T-helper 2 cell treated with Interferon-gamma antibody and Interleukin-4, amounts not matched to agents 100 ng/mL and 5 ng/mL, for 36 hours (primary cell): Measurements from ENCODE around the gene PSMB11. TPM values are rescaled to one million over a fixed set of nuclear protein-coding genes. Genes with fewer than 3 reads are reported as not detected.

Experiments
- intact Hi-C: fragments of 100-400 bp; cut with micrococcal nuclease; formaldehyde crosslinking; loops from one replicate; pipeline ENCODE4 v1.15.1; 2023
- total RNA-seq: library from RNA; stranded (reverse); gene quantifications from 2 replicates; pipeline ENCODE4 v1.2.3, GENCODE V29; 2022

The PSMB11 gene
- total RNA-seq, 1 donor from 2014 or later: not detected

DNA sequence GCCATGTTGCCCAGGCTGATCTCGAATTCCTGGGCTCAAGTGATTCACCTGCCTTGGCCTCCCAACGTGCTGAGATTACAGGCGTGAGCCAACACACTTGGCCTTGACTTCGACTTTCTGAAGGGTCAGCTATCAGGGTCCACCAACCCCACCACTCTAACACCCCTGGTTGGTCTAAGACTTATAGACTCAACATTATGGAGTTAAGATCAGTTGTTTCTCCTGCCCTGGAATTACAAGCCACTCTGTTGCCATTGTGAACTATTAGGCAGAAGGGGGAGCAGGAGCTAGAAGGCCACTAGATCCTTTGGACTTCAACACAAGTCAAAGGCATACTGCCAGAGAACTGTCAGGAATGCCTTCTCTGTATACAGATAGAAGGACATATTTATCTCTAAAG lies 1.9 kb upstream of the PSMB11 start:
- intact Hi-C loops: no loop called here

DNA sequence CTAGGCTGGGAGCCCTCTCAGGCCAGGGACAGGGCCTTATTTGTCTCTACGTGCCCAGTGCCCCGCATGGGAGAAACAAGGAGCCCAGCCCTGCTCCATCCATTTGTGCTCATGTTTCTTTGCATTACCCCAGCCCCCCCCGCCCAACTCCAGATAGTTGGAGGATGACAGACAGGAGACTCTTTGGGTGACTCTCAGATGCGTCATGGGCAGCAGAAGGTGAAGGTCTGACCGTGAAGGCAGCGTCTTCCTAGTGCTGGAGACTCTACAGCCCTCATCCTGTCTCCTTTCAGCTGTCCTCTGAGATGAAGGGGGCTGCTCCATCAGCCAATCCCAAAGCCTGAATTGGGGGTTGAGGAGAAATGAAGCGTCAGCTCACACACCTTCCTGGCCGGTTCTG lies 283 bp upstream of the PSMB11 start:
- intact Hi-C loops: no loop called here

DNA sequence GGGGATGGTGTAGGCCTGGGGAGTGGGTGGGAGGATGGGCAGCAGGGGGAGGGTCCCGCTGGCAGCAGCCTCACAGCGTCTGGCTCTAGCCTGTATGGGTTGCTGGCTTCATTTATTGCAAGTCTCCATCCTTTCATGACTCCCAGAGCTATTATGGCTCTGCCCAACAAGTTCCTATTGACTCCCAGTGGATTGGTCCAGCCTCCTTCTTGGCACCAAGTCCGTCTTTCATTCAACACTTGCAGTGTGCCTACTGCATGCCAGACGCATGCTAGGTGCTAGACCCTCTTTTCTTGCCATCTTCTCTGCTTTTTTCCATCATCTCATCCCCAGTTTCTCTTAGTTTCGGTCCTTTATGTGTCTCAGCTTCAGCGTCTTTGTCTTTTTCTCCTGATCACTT lies 1.1 kb downstream of the PSMB11 start:
- intact Hi-C loops: no loop called here

DNA sequence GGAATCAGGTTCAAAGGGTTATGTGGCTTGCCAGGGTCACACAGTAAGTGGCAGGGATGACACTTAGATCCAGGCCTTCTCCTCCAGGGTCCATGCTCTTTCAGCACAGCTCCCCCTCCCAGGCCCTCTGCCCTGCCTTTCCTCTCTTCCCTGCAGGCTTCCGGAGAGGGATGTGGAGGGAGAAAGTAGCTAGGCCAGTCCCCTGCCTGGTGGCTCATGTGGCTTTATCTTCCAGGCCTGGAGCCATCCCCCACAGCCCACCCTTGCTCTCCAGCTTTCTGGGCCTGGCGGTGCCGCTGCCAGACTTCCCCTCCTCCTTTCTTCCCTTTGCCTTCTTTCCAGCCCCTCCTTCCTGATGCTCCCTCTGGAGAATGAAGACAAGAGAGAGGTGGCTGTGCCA lies 1.7 kb downstream of the PSMB11 start:
- intact Hi-C loops: no loop called here

DNA sequence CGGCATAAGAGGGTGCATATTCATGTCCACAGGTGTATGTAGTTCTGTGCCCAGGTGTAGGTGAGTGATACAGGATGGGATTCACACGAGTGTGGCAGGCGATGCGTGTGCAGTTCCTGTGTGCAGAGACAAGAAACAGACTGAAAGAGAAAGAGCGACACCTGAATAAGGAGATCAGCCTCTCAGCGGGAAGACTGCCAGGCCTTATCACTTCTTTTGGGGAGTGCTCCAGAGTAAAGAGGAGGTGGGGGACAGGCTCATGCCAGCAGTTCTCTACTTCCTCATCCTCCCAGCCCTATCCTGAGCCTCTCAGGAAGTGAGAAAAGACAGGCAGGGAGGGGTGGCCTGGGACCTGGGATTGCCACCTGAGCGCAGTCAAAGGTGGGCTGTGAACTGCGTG lies 2.8 kb downstream of the PSMB11 start:
- intact Hi-C loops: no loop called here

DNA sequence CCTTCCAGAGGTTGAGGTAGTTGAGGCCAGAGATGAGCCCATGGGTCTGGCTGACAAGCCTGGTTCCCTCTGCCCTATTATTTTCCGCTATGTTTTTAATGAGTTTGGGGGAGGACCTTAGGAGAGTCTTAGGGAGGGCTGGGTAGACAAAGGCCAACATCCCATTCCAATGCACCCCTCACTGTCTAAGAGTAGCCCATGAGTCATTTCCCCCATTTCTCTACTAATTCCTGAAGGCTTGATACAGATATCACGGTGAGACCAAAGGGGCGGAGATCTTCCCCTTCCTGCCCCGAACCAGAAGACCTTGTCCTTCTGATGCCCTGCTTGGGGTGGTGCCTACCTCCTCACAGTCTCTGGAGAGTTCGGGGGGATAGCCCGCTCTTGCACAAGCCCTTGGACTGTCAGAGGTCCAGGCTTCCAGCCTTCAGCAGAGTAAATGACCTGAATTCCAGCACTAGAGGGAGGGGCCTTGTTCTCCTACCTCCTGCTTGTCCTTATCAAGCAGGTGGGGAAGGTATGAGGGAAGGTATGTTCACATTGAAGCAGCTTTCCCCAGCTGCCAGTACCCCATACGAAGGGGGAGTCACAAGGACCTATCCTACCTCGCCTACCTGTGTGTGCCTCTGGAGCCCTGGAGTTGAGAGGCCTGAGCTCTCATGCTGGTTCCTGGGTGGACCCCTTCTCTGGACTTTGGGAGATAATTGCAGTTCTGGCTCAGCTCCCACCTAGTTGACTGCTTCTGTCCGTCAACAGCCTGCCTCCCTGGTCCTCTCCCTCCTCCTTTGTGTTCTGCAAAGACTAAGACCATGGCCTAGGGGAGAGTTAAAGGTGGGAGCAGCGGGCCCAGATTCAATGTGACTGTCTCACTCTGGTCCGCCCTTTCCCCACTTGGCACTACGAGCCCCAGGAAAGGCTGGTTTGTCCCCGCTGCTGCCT lies 3.7 kb downstream of the PSMB11 start:
- intact Hi-C loops: no loop called here

DNA sequence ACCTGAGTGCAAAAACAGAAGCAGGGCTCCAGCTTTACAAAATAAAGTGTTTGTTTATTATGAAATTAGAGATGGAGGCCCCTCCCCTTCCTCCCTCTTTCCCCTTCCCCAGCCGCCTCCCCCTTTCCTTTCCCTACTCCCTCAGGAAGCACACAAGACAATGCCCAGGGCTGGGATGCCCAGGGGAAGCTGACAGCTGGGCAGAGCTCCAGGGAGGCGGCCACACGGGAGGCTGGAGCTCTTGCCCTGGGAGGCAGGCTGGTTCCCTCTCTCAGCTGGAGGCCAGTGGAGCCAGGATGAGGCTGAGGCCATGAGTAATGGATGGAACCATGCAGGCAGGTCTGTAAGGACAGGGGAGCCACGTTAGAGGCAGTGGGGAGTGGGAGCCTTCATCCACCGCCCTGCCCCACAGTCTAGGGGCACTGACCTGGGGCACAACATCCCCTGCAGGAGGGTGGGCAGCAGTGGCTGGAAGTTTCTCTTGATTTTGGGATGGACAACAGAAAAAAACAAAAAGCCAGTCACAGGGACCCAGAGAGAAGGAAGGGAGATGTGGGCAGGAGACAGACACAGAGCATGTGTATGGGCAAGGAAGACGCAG lies 5.1 kb downstream of the PSMB11 start:
- intact Hi-C loops: no loop called here

DNA sequence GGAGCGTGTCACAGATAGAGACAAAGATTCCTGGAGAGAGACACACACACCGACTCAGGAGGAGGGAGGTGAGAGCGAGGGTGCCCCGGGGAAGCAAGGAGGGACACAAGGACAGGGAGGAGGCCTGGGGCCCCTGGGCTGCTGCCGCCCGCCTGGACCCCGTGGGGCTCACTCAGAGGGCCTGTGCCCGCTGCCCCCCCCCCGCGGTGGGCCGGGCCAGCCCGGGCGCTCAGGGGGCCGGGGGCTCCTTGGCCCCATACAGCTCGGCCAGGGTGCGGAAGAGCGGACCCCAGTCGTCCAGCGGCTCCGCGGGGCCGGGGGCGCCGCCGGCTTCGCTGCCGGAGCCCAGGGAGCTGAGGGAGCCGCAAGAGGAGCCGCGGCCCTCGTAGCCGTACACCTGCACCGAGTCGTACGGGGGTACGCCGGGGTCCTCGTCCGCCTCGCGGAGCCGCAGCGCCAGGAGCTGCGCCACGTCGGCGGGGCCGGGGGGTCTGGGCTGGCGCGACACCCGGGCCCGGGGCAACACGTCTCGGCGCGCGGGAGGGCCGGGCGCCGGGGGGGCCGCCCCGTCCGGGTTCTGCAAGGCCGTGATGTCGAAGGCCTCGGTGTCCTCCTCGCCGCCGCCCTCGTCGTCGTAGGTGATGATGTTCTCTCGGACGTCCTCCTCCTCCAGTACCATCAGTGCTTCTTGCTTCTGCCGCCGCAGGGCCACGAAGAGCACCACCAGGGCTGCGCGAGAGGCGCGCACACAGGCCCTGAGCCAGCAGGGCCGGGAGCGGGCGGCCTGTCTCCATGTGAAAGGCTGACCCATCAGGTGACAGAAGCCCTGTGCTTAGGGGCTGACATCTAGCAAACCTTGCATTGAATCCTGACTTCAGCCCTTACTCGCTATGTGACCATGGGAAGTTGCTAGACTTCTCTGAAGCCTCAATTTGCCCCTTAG lies 6.0 kb downstream of the PSMB11 start:
- intact Hi-C loops: no loop called here

DNA sequence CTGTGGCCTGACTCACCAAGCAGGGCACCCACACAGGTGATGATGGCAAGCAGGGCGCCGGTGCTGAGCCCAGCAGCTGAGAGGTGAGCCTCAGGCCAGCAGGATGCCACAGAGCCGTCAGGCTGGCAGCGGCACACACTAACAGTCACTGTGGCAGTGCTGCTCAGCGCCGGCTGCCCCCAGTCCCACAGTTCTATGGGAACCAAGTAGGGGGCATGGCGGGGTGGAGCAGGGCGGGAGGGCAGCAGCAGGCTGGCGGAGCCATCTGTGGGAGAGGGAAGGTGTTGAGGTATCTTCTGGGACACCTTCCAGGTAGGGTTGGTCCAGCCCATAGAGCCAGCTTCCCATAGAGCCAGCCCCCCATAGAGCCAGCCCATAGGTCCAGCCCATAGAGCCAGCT lies 7.0 kb downstream of the PSMB11 start:
- intact Hi-C loops: no loop called here

DNA sequence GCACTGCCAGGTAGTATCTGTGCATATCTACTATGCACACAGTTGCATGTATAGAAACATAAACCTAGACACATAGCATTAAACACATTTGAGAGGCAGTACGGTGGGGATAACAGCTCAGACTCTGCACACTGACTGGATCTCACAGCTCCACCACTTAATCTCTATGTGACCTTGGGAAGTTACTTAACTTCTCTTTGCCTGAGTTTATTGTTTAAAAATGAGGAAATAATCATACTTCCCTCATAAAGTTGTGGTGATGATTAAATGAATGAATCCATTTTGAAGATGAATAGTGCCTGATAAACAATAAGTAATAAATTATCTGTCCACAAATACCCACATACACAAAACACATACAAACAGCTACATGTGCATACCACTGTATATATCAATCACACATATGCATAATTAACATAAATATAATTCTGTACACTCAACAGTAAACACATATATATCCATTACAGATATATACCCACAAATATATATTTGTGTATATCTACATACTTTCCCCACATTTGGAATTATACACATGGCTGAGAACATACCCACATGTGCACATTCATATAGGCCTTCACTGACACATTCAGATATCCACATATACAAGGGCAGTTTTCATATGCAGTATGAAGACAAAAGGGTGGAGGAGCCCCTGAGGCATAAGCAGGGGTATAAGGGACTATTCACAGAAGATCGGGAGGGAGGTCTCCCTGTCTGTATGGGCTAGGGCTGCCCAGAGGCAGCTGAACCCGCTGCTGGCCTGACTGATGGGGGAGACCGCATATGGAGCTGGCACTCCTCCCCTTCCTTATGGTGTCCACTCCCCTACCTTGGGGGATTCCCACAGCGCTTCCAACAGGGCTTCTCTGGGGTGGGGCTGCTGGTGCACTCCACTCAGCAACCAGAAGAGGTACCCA lies 9.4 kb downstream of the PSMB11 start:
- intact Hi-C loops: no loop called here

DNA sequence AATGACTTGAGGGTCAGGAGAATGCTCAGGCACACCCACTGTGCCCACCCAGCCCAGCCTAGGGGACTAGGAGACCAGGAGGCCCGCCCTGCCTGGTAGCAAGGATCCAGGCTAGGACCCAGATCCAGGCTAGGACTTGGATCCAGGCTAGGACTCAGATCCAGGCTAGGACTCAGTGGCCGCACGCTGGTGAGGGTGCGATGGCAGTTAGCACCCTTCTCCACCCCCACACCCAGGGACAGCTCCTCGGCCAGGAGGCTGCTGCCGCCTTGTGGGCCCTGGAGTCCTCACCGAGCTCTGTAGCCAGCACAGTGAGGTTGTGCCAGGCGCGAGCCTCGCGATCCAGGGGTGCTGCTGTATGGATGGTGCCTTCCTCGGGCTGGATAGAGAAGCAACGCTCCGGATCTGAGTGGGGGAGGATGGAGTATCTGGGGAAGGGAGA lies 10.2 kb downstream of the PSMB11 start:
- intact Hi-C loops: no loop called here

DNA sequence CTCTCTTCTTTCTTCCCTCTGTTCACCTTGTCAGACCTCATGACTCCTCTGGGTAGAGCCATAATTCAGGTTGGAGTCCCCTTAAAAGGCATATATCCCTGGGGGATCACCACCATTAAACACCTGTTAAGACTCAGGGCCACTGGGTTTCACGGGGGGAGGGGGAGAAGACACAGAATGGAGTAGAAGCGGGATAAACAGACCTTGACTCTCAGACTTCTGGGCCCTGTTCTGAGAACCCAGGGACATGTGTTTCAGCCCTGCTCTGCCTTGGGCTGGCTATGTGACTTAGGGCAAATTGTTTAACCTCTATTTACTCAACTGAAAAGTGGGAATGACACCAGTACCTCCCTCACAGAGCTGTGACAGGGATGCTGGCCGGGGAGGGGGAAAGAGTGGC lies 10.7 kb downstream of the PSMB11 start:
- intact Hi-C loops: no loop called here

DNA sequence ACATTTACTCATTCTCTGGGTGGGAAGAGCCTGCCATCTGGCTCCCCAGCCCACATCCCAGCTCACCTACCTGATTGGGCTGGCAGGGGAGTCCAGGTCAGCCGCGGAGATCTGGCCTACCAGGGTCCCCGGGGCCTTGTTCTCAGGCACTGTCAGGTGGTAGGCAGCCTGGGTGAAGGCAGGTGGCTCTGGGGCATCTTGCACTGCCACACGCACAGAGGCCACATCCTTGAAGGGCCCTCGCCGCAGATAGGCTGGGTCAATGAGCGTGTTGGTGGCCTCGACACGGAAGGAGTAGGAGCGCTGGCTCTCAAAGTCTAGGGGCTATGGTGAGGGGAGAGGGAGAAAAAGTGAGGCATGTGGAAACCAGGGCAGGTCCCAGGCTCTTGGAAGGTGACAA lies 11.4 kb downstream of the PSMB11 start:
- intact Hi-C loops: no loop called here

DNA sequence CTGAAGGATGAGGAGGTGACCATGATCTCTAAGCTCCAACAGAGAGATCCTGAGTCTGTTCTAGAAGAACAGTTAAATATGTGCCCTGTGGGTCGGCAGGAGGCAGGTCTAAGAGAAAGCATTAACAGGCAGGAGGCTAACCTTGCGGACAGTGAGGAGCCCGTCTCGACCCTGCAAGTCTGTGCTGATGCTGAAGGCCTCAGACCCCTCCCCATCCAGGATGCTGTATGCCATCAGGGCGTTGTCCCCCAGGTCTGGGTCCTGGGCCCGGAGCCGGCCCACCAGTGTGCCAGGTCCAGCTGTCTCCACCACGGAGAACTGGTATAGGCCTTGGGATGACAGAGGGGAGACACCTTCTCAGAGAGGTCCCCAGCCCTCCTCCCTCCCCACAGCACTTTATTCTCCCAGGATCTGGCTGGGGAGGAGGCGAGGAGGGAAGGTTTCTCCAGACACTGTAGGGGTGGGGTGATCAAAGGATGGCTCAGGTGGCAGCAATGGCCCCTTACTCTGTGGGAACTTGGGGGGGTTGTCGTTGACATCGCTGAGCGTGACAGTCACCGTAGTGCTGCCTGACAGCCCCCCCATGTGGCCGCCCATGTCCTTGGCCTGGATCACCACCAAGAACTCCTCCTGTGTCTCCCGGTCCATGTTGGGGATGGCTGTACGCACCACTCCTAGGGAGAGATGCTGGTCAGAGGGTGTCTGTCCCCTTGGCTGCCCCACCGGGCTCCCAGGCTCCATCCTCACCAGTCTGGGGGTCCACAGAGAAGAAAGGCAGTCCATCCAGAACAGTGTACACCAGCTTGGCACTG lies 12.2 kb downstream of the PSMB11 start:
- intact Hi-C loops: no loop called here

DNA sequence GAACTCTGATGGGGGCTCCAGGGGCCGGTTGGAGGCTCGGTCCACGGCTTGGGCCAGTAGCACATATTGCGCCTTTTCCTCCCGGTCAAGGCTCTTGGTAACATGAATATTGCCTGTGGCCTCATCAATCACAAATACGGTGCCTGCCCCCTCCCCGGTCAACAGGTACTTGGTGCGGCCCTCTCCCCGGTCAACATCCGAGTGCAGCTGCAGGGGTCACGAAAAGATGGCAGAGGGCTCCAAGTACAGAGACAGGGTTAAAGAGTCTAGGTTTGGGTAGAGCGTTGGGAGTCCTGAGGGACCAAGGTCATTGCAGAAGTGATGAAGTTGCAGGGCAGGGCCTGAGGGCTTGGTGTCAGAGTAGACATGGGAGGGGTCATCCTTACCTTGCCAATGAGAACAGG lies 13.1 kb downstream of the PSMB11 start:
- intact Hi-C loops: loop anchor here (5.0 kb wide), 1 partner anchor 183 kb away; the partner anchor contains the start of gene LRP10

DNA sequence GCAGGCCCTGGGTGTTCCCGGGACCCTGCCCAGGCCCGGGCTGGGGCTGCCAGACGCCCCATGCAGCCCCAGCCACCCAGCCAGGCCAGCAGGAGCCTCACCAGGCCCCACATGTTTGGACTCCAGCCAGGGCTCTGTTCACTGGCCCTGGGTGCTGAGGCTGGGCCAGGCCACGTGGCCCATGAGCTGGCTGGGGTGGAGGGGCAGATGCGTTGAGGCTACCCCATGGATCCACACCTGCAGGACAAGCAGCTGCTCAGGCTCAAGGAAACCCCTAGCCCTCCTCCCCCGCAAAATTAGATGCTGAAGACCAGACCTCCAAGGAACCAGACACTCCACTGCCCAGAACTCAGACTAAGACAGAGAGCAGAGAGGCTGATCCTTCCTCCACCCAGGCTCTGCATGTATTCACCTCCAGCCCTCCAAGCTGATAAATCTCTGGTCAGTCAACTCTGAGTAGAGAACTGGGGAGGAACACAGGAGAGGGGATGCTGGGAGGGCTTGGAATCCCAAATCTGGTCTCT lies 13.7 kb downstream of the PSMB11 start:
- intact Hi-C loops: loop anchor here (1.0 to 5.0 kb wide), 3 partner anchors 20 to 183 kb away; partner anchors contain the start of genes LRP10 and PRMT5

DNA sequence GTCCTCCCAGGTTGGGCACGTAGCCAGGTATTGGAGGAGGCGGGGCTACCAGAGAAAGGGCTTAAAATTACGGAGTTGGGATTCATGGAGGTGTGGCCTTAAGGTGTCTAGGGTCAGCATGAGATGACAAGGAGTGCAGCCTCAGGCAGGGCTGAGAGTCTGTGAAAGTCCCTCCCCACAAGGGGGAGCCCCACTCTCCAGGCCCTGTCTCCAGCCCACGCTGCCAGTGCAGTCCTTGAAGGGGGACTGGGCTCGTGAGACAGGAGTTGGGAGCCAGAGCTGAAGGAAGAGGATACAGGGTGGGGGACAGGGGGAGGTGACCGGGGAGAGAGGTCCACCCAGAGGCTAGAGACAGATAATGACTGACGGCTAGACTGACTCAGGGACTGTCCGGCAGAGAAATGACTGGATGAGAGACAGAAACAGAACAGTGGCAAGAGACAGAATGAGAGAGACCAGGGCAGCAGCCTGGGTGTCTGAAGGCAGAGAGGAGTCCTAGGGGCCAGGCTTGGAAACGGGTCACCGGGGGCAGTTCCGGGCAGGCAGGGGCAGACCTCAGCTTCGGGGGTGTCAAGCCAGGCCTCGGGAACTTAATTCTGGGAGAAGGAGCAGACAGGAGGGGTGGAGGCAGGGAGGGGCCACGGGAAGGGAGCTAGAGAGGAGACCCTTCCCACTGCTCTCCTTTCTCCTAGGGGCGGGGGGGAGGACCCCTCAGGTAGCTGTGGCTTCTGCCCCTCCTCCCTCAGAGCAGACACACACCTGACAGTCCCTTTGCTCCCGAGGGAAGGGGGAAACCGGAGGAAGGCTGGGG lies 14.3 kb downstream of the PSMB11 start:
- intact Hi-C loops: loop anchor here (1.0 to 5.0 kb wide), 3 partner anchors 21 to 184 kb away; partner anchors contain the start of genes LRP10 and PRMT5
